ENCODE data around the gene OR8B3.

OR8B3 gene

DNA sequence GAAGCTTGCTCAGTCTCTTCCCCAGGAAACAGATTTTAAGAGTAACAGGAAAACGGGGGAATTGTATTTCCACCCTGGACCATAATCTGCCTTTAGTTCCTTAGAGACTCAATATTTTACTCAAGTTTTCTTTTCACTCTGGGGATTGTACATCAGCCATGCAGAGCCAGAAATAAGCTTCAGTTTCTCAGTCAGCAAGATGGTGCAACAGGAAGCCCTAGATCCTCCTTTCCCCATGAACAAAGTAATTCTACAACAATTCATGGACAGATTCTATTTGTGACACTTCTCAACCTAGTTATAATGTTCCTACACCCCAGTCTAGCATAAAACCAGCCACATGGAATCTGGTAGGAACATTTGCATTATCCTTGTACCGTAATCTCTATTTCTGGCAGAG lies 39.3 kb downstream of the OR8B3 start:
- DNase-seq (ENCODE audit: low read depth): no peak

DNA sequence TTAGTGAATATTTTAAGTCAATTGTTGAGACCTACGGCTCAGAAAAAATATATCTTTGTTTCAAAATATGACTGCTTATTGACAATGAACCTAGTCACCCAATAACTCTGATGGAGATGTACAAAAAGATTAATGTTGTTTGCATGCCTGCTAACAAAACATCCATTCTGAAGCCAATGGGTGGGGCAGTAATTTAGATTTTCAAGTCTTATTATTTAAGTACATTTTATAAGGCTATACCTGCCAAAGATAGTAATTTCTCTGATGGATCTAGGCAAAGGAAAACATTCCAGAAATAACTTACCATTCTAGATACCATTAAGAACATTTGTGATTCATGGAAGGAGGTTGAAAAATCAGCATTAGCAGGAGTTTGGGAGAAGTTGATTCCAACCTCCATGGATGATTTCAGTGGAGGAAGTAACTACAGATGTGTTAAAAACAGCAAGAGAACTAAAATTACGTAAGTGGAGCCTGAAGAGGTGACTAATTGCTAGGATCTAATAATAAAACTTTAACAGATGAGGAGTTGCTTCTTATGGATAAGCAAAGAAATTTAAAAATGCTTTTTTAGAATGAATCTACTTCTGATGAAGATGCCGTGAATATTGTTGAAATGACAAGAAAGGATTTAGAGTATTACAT lies 52.4 kb downstream of the OR8B3 start:
- DNase-seq (ENCODE audit: low read depth): no peak

Data from activated T-helper 9 cell treated with anti-CD3 and anti-CD28 coated beads, Interleukin-2, amount 50 U/mL, for 16 hours (primary cell).